Prostate gland (tissue), 2 donors: ENCODE results near the gene ACVR2B. TPM values are rescaled to one million over a fixed set of nuclear protein-coding genes. Genes with fewer than 3 reads are reported as not detected.

Source experiments
- DNase-seq: peaks from one replicate; pipeline ENCODE4 v3.0.0-alpha.2; 2019; ENCODE audit warnings: low spot score
- H3K27ac ChIP-seq, 2 donors: fragments of 200-600 bp; sonication (generic); 2 replicates each; pipeline ENCODE4 v1.5.1; 2017 to 2019
- H3K27me3 ChIP-seq: fragments of 200-600 bp; sonication (generic); replicated peaks from 2 replicates; pipeline ENCODE4 v1.5.1; 2019; ENCODE audit not compliant: insufficient read depth
- H3K36me3 ChIP-seq, 2 donors: fragments of 200-600 bp; sonication (generic); 1 replicate in 1 of 2; 2 replicates in 1 of 2; pipeline versions ENCODE4 v1.5.1 to v1.8.1; 2017 to 2019
- H3K4me1 ChIP-seq: fragments of 200-600 bp; sonication (generic); replicated peaks from 2 replicates; pipeline ENCODE4 v1.5.1; 2019
- H3K4me3 ChIP-seq, 2 donors: fragments of 200-600 bp; sonication (generic); 2 replicates each; pipeline ENCODE4 v1.5.1; 2017 to 2019
- H3K9me3 ChIP-seq: fragments of 200-600 bp; sonication (generic); 2 replicates; pipeline ENCODE4 v1.5.1; 2017
- POLR2A ChIP-seq: fragments of 450-650 bp; IDR thresholded peaks from one replicate; pipeline ENCODE4 v1.6.1; 2016; ENCODE audit warnings: antibody characterized with exemption, mild to moderate bottlenecking
- POLR2AphosphoS5 ChIP-seq: sonication (generic); formaldehyde crosslinking; IDR thresholded peaks from one replicate; pipeline ENCODE4 v1.6.1; 2017; ENCODE audit warnings: antibody characterized with exemption
- WGBS: methylation state at CpG from one replicate; pipeline ENCODE4 v1.1.5; 2018; 5-methylcytosine and 5-hydroxymethylcytosine counted together
- intact Hi-C: fragments of 100-400 bp; cut with DNase I; formaldehyde crosslinking; loops from one replicate; pipeline ENCODE4 v1.14.2; 2022
- total RNA-seq, 2 donors: library from RNA; depleted of rRNA; stranded (reverse); fragments of >200 nt; gene quantifications; one replicate each; pipeline ENCODE4 v1.1.0, GENCODE V29; 2016
- TF ChIP-seq, protein P1 (sequence below), 4 experiments: fragments of 200-600 bp in 2 of 4; fragments of 450-650 bp in 2 of 4; sonication (generic) in 2 of 4; IDR thresholded peaks; 1 replicate in 3 of 4; 2 replicates in 1 of 4; pipeline ENCODE4 v1.5.1; 2016 to 2019; ENCODE audit warnings: antibody characterized with exemption in 4 of 4, mild to moderate bottlenecking in 2 of 4, moderate library complexity in 2 of 4

Gene ACVR2B
- total RNA-seq, 2 donors from 2014 or later, result 5.8 to 24.3 TPM

DNA sequence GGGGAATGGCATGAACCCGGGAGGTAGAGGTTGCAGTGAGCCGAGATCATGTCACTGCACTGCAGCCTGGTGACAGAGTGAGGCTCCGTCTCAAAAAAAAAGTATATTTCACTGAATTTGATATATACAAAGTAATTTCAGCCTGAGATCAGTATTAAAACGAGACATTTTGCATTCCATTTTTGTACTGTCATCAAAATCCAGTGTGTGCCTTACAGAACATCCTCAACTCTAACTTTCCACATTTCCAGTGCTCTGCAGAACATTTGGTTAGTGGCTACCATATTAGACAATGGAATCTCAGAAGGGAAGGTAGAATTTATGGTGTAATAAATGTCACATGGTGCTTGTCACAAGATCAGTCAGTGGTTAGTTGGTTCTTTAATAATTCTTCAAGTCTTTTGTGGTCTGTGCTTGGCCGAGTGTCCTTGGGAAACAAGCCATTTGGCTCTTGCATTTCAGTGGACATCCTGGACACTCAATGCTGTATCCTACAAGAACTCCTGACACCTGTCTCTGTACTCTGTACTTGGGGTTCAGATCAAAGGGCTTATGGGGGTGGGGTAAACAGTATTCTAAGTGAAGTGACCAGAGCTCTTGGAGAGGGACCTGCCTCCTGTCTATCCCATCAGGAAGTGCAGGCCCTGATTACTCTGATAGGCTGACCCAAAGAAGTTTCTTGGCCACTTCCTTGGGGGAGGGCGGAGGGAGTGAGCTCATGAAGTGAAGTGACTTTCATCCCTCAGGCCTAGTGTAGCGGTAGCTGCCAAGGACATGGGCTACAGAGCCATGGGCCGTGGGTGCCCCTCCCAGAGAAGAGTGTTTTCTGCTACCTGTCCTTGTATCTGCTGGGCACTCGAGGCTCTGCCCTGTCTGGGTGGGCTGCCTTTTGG, 3.7 kb downstream of the ACVR2B start:
- intact Hi-C loops, result loop anchor here (5.0 kb wide), 1 partner anchor 35 kb away; no protein-coding TSS in a partner anchor
- H3K36me3 ChIP-seq, result no peaks in the 10 kb centered on the region
- no peaks in the 10 kb centered on the region for H3K27me3 ChIP-seq
- WGBS, result 68% methylated on average over 9 of the region's 9 CpGs
- H3K27ac ChIP-seq, result no peak overlapping the region
- DNase-seq, result no peak
- TF ChIP-seq POLR2AphosphoS5, result peak; percentile 48
- TF ChIP-seq, protein P1, sequence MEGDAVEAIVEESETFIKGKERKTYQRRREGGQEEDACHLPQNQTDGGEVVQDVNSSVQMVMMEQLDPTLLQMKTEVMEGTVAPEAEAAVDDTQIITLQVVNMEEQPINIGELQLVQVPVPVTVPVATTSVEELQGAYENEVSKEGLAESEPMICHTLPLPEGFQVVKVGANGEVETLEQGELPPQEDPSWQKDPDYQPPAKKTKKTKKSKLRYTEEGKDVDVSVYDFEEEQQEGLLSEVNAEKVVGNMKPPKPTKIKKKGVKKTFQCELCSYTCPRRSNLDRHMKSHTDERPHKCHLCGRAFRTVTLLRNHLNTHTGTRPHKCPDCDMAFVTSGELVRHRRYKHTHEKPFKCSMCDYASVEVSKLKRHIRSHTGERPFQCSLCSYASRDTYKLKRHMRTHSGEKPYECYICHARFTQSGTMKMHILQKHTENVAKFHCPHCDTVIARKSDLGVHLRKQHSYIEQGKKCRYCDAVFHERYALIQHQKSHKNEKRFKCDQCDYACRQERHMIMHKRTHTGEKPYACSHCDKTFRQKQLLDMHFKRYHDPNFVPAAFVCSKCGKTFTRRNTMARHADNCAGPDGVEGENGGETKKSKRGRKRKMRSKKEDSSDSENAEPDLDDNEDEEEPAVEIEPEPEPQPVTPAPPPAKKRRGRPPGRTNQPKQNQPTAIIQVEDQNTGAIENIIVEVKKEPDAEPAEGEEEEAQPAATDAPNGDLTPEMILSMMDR (IDR thresholded peaks at IDR 0.05), result no peak
- peaks cover 13% of the 10 kb centered on the region for H3K4me1 ChIP-seq
- no peak overlapping the region for H3K4me3 ChIP-seq
- no peaks in the 10 kb centered on the region for H3K9me3 ChIP-seq

DNA sequence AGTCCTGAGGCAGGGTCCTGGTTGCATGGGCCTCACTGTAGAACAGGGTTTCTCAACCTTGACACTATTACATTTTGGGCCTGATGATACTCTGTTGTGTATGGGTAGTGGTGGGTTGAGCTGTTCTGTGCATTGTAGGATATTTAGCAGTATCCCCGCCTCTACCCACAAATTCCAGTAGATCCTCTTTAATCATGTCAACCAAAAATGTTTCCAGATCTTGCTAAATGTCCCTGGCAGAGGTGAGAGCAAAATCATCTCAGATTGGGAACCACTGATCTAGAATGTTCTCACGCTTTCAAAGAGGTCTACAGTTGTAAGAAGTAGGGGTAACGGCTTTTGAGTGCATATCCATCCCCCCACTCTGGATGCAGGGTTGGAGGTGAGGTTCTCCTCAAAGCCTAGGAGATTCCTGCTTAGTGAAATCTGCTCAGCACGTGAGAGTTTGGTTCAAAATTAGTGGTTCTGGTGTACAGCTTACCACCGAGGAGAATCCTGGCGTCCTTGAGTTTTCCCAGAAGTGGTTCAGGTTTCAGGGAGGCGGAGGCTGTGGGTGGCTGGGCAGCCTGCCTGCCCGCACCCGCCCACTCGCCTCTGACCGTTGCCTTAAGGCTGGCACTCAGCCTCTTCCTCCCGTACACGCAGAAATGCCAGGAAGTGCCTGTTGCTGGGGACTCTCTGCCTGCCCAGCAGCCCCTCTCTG, 5.3 kb downstream of the ACVR2B start:
- H3K27ac ChIP-seq, result peak overlapping the region; percentile 56 to 62
- no peaks in the 10 kb centered on the region for H3K36me3 ChIP-seq
- TF ChIP-seq, protein P1 (IDR thresholded peaks at IDR 0.05), result no peak
- peak; percentile 39 for TF ChIP-seq POLR2A
- TF ChIP-seq POLR2AphosphoS5, result peak; percentile 62
- intact Hi-C loops, result loop anchor here (5.0 kb wide), 1 partner anchor 33 kb away; no protein-coding TSS in a partner anchor
- H3K4me1 ChIP-seq, result peaks cover 13% of the 10 kb centered on the region
- peak overlapping the region in 1 of 2 donors; percentile 20 for H3K4me3 ChIP-seq
- H3K9me3 ChIP-seq, result no peaks in the 10 kb centered on the region
- WGBS, result 46% methylated on average over 13 of the region's 13 CpGs
- DNase-seq, result peak; percentile 72
- H3K27me3 ChIP-seq, result no peaks in the 10 kb centered on the region

DNA sequence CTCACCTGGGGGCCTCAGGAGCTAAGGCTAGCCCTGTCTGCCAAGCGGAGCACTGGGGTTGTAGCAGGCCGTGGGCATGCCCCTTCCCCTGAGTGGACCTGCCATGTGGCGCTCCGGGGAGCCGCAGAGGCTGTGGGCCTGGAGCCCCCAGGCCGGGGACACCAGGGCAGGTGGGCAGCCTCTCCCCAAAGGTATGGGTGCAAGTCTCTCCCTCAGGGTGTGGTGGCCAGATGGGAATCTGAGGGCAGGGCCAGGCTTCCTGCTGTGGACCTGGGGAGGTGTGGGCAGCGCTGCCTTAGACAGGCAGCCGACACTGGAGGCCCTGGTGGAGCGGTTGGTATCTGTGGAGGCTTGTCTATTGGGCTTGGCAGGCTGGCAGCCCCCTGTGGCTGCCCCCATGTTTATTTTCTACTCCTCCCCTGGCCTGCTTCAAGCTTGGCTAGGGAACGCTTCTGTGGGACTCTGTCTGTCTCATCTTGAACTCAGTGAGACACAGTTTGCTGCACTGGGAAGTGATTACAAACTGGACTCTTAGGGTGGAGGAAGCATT, 5.9 kb downstream of the ACVR2B start:
- Histone ChIP-seq H3K9me3 (no peaks in the 10 kb centered on the region), H3K4me1 (peaks cover 13% of the 10 kb centered on the region), H3K36me3 (no peaks in the 10 kb centered on the region), H3K27me3 (no peaks in the 10 kb centered on the region), H3K4me3 (peak overlapping the region in 1 of 2 donors; percentile 20), H3K27ac (peak overlapping the region; percentile 56 to 62)
- intact Hi-C loops, result loop anchor here (5.0 kb wide), 1 partner anchor 33 kb away; no protein-coding TSS in a partner anchor
- no peak for DNase-seq
- TF ChIP-seq, protein P1 (IDR thresholded peaks at IDR 0.05), result no peak
- TF ChIP-seq POLR2A (peak; percentile 6), POLR2AphosphoS5 (no peak)
- WGBS, result 50% methylated on average over 9 of the region's 10 CpGs

DNA sequence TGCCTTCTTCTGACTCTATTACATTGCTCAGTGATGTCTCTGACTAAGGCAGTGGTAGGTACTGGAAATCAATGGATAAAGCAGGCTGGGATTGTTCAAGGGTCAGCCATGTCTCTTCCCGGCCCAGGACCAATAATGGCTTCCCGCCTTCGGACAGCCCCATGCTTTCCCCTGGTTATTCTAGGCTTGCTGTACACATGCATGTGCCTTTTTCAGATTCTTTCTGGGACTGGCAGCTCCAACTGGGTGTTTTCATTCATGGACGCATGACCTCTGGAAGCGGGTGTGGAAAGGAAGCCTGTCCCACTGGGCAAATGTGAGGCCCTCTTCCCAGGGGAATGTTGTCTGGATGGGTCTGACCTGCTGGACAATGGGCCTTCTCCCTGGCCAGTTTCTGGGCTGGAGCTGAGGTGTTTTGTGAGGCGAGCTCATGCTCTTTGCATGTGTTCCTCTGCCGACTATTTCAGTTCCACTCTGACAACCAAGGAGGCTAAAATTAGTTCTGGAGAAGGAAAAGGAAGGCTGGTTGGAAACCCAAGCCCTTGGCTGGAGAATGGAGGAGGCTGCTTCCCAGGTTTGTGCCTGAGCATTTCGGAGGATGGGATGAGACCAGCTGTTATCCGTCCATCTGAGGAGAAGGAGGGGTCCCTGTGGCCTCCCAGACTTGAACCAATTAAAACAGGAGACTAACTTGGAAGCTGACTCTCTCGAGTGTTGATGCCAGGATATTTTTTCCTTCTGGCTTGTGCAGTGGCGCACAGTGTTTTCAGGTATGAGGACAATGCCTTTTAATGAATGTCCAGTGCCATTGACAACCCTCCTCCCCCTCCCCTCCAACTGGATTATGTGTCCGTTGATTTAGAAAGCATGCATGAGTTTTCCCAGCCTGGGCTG, 6.9 kb downstream of the ACVR2B start:
- 54% methylated on average over 12 of the region's 12 CpGs for WGBS
- H3K27ac ChIP-seq, result peak overlapping the region; percentile 56 to 62
- no peak for DNase-seq
- H3K27me3 ChIP-seq, result no peaks in the 10 kb centered on the region
- intact Hi-C loops, result no loop called here
- H3K4me1 ChIP-seq, result peaks cover 13% of the 10 kb centered on the region
- H3K9me3 ChIP-seq, result no peaks in the 10 kb centered on the region
- no peaks in the 10 kb centered on the region for H3K36me3 ChIP-seq
- H3K4me3 ChIP-seq, result no peak overlapping the region
- TF ChIP-seq, protein P1 (IDR thresholded peaks at IDR 0.05), result no peak
- TF ChIP-seq POLR2AphosphoS5 (no peak), POLR2A (no peak)
